CD1c-positive myeloid dendritic cell (primary cell): ENCODE data around the gene KCNK10.

ENCODE experiments used
- DNase-seq: peaks from one replicate; pipeline ENCODE4 v3.0.0-alpha.2; 2016; ENCODE audit errors: extremely low spot score

Gene KCNK10

GRCh38 chr14:88185843-88186242 is 137.2 kb downstream of the KCNK10 start:
- no peak for DNase-seq

GRCh38 chr14:88184956-88185355 is 138.1 kb downstream of the KCNK10 start:
- no peak for DNase-seq

DNA sequence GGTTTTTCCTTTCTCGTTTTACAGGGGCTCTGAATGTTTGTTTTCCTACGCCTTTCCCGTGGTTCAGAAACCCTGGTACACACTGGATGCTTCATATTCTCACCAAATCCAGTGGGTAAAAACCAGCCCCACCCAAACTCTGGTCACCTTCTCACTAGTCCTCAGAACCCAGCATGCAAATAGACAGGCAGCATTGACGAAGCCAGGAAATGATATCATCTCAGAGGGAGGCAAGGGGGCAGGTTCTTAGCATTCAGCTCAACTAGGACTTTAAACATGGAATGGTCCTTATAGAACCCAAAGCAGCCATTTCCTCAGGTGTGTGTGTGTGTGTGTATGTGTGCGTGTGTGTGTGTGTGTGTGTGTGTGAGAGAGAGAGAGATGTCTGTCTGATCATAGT is 142.0 kb downstream of the KCNK10 start:
- DNase-seq: no peak

GRCh38 chr14:88179716-88180115 is 143.4 kb downstream of the KCNK10 start:
- peak; percentile 18 for DNase-seq

DNA sequence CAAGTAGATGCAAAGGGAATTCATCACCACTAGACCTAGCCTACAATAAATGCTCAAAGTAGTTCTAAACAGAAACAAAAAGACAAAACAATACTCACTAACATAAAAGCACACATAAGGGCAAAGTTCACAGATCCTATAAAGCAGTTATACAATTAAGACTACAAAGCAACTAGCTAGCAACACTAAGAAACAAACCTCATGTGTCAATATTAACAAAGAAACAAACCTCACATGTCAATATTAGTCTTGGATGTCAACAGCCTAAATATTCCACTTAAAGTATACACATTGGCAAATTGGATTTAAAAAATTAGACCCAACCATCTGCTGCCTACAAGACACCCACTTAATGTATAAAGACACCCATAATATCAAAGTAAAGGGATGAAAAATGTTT is 152.7 kb downstream of the KCNK10 start:
- DNase-seq: no peak

DNA sequence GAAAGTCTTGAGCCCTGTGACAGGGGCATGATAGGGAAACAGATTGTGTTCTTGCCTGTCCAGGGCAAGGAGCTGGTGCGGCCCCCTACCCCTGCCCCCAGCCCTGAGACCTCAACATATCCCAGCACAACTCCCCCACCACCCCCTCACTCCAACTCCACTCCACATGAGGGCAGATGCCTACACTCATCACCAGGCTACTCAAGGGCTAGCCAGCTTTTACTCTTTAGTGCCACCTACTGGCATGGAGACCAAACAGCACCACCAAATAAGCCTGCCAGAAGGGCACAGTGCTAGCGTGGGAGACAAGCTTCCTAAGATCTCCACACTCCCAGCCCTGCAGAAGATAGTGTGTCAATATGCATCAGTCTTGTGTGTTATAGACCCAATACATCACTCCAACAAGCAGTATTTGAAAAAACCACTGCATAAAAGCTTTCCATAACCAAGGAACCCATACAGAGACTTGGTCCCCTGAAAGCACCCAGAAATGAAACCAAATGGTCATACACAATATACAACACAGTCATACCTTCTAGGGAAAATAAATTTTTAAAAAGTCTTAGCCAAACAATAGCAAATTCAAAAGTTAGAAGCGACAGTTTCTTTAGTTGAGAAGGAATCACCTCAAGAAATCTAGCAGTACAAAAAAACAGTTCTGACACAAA is 154.4 kb downstream of the KCNK10 start:
- DNase-seq: peak; percentile 78

DNA sequence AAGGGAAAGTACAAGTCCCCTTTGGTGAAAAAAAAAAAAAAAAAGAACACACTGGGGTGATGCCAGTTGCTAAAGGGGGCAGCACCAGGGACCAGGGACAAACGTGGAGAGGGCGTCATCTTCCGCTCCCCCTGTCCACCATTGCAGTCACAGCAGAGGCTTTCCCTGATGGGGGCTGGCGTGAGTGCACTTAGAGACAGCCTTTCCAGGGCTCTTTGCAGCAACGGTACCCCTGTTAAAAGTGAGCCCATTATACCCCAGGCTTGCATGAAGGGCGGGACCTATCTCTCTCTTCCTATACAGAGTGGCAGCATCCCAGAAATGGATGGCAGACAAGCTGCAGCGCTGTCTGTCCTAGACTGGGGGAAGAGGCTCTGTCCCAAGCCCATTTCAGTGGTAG is 155.0 kb downstream of the KCNK10 start:
- no peak for DNase-seq

DNA sequence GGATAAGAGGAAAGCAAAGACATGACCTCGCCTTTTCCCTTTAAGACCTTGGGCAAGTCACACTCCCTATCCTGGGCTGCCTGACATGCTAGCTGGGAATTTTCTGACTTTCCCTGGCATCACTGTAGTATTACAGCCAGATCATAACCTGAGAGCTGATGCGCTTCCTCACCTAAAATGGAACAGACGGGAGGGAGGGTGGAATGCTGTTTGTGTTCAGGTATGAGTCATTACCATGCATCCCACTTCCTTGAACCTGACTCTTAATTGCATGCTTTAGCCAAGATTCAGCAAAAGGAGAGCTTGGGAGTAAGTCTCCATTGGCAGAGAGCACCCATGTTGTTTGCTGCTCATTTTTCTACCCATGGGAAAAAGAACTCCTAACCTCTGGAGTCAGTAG is 156.5 kb downstream of the KCNK10 start:
- no peak for DNase-seq

- DNase-seq: no peak
These were observed 158.0 kb downstream of the KCNK10 start for GRCh38 chr14:88164906-88165534.

DNA sequence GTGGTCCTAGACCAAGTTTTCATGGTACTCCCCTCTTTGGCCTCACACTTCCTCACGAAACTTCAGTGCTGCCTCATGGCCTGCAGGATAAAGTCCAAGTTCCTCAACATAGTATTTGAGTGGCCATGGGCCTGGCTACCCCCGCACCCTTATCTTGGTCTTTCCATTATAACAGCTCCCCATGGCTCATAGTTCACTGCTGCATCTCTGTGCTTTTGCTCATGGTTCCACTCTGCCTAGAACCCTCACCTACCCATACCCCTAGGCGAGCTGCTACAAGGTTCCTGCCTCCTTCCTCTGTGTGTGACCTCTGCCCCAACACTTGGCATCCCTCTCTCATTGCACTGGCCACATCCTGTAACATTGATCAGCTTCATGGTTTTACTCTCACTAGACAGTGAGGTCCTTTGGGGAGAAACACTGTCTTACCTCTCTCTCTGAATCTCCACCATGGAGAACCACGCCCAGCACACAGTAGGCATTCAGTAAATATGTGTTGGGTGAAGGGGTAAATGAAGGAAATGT is 159.3 kb downstream of the KCNK10 start:
- no peak for DNase-seq

DNA sequence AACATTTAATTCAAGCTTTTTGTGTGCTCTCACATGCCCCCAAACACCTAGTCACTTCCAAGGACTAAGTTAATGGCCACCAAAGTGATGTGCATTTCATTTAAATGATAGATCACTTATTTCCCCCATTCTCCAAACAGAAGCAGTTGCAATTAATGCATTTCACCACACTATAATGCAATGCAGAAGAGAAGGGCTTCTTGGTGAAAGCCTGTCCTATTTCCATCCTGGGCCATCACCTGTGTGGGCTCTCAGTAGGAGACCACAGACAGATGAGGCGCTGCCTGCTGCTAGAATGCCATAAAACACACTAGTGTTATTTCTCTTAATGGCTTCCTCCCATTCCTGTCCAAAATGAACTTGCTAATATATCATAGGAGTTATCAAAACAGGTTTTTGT is 166.9 kb downstream of the KCNK10 start:
- no peak for DNase-seq

DNA sequence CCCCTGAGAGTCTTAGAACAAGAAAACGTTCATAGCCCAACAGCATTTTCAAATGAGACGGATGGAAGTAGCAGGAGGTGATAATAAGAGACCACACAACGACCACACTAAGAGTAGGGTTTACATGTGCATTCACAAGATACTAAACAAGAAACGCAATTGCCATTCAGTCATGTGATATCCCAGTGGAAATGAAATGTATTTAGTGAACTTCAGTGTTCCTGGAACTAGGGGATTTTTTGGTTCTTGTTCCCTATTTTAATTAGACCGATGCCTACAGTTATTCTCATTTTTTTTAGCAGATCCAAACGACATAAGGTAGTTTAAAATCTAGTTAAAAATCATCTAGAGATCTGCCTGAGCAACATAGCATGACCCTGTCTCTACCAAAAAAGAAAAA is 168.1 kb downstream of the KCNK10 start:
- DNase-seq: peak; percentile 35

DNA sequence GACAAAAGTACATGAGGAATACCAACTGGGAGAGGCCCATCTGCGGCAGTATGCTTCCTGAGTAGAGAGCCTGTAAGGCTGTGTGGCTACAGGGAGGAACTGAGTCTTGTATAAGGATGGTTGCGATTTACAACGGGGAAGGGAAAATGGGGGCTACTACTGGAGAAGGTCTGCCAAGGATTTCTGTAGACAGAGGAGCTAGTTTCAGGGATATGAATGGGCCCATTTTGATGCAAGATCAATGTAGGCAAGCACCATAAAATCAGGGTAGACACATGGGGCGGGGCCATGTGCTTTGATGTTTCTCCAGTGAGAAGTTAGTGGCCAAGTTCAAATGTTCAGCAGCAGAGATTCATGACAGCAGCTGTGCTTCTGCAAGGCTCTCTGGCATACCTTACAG is 168.7 kb downstream of the KCNK10 start:
- no peak for DNase-seq

- DNase-seq: no peak
These were observed 176.0 kb downstream of the KCNK10 start for GRCh38 chr14:88146881-88147649.

GRCh38 chr14:88143810-88144209 is 179.3 kb downstream of the KCNK10 start:
- peak; percentile 16 for DNase-seq

- DNase-seq: no peak
These were observed 180.1 kb downstream of the KCNK10 start for GRCh38 chr14:88142997-88143396.

DNA sequence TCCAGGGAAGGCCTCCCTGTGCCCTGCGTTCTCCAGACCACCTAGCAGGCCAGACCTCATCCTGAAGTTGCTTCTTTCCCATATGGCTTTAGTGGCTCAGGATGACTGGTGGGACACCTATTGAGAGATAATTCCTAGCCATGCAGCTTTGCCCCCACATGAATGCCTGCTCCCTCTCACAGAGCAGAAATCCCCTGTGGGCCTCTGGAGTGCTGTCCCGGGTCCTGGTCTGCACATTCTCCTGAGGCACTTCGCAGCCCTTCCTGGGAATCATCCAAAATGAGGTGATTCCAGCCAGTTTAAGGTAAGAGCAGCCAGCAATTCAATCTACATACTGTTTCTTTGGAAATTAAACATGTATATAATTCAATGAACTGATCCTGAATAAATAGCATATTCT is 182.2 kb downstream of the KCNK10 start:
- no peak for DNase-seq

GRCh38 chr14:88137327-88137726 is 185.7 kb downstream of the KCNK10 start:
- no peak for DNase-seq
